Tibial nerve (tissue), 4 donors: ENCODE results near the gene KCNK4. TPM values are rescaled to one million over a fixed set of nuclear protein-coding genes. Genes with fewer than 3 reads are reported as not detected.

Experiments
- DNase-seq, 2 donors: peaks; one replicate each; pipeline ENCODE4 v3.0.0-alpha.2; 2019; ENCODE audit warnings: low spot score in 2 of 2
- H3K27ac ChIP-seq, 4 donors: fragments of 200-600 bp; sonication (generic) in 3 of 4; one replicate each; pipeline ENCODE4 v1.5.1; 2017 to 2019; ENCODE audit warnings: mild to moderate bottlenecking in 1 of 4
- H3K27me3 ChIP-seq, 2 donors: fragments of 200-600 bp; sonication (generic) in 1 of 2; one replicate each; pipeline versions ENCODE4 v1.5.1 to v1.6.0; 2017 to 2019
- H3K36me3 ChIP-seq, 3 donors: fragments of 200-600 bp; sonication (generic); one replicate each; pipeline ENCODE4 v1.5.1; 2018 to 2019
- H3K4me1 ChIP-seq, 4 donors: fragments of 200-600 bp; sonication (generic) in 3 of 4; one replicate each; pipeline ENCODE4 v1.5.1; 2017 to 2019
- H3K4me3 ChIP-seq, 4 donors: fragments of 200-600 bp; sonication (generic) in 3 of 4; one replicate each; pipeline ENCODE4 v1.5.1; 2017 to 2019; ENCODE audit warnings: mild to moderate bottlenecking in 1 of 4, moderate library complexity in 1 of 4
- H3K9me3 ChIP-seq, 4 donors: fragments of 200-600 bp; sonication (generic) in 3 of 4; one replicate each; pipeline ENCODE4 v1.5.1; 2017 to 2019
- CTCF ChIP-seq, 5 experiments: fragments of 200-600 bp in 3 of 5; fragments of 450-650 bp in 2 of 5; sonication (generic) in 3 of 5; IDR thresholded peaks; one replicate each; pipeline ENCODE4 v1.5.1; 2016 to 2019; ENCODE audit warnings: antibody characterized with exemption in 5 of 5, mild to moderate bottlenecking in 3 of 5, moderate library complexity in 2 of 5
- EP300 ChIP-seq, 2 donors: sonication (generic); formaldehyde crosslinking; IDR thresholded peaks; one replicate each; pipeline ENCODE4 v1.6.1; 2017; ENCODE audit warnings: antibody characterized with exemption in 2 of 2, mild to moderate bottlenecking in 1 of 2
- POLR2A ChIP-seq, 2 donors: fragments of 450-650 bp; IDR thresholded peaks; one replicate each; pipeline ENCODE4 v1.6.1; 2017; ENCODE audit warnings: antibody characterized with exemption in 2 of 2, mild to moderate bottlenecking in 2 of 2, moderate library complexity in 2 of 2
- WGBS, 2 donors: methylation state at CpG; one replicate each; pipeline ENCODE4 v1.1.5; 2018; 5-methylcytosine and 5-hydroxymethylcytosine counted together
- total RNA-seq, 4 donors: library from RNA; depleted of rRNA; stranded (reverse); fragments of >200 nt; gene quantifications; one replicate each; pipeline ENCODE4 v1.1.0, GENCODE V29; 2016

The KCNK4 gene
- total RNA-seq, 4 donors from 2014 or later: 1.2 TPM; not detected in 3

GRCh38 chr11:64253043-64253442 is 38.1 kb upstream of the KCNK4 start:
- Histone ChIP-seq H3K27me3 (no peaks in the 10 kb centered on the region), H3K27ac (peak overlapping the region in 2 of 4 donors; percentile 75 to 89), H3K9me3 (no peaks in the 10 kb centered on the region), H3K36me3 (peaks cover 0 to 37% (median 0%) of the 10 kb centered on the region in 3 donors), H3K4me3 (peak overlapping the region in 2 of 4 donors; percentile 61 to 96), H3K4me1 (peaks cover 0 to 55% (median 21%) of the 10 kb centered on the region in 4 donors)
- DNase-seq: no peak
- TF ChIP-seq POLR2A (IDR thresholded peaks at IDR 0.05): no peak
- no peak for TF ChIP-seq EP300 (IDR thresholded peaks at IDR 0.05)
- no peak for TF ChIP-seq CTCF (IDR thresholded peaks at IDR 0.05)
- 72 to 78% methylated on average over 6 to 8 of the region's 8 CpGs for WGBS, 2 donors

DNA sequence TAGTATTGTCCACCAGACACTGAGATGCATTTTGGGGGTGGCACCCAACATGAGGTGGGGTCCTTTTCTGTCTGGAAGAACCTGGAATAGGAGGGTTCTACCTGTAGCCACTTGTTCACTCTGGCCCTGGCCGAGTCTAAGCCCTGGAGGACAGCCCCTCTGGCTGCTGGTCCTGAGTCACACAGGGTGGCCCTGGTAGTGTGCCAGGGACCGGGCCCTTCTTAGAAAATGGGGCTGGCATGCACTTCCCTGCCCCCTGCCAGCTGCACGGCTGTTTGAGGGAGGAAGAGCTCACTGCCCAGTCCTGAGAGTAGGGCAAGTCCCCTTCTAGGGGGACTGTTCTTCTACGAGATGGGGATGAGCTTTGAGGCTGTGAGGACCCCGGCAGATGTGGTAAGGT is 37.6 kb upstream of the KCNK4 start:
- H3K27me3 ChIP-seq: no peaks in the 10 kb centered on the region
- no peak overlapping the region for H3K4me3 ChIP-seq
- H3K4me1 ChIP-seq: peaks cover 0 to 50% (median 21%) of the 10 kb centered on the region in 4 donors
- H3K27ac ChIP-seq: no peak overlapping the region
- H3K9me3 ChIP-seq: no peaks in the 10 kb centered on the region
- TF ChIP-seq POLR2A (IDR thresholded peaks at IDR 0.05): no peak
- TF ChIP-seq EP300 (IDR thresholded peaks at IDR 0.05): no peak
- no peak for TF ChIP-seq CTCF (IDR thresholded peaks at IDR 0.05)
- no peak for DNase-seq
- 32 to 43% methylated on average over 5 of the region's 5 CpGs for WGBS, 2 donors
- H3K36me3 ChIP-seq: peaks cover 0 to 41% (median 0%) of the 10 kb centered on the region in 3 donors

DNA sequence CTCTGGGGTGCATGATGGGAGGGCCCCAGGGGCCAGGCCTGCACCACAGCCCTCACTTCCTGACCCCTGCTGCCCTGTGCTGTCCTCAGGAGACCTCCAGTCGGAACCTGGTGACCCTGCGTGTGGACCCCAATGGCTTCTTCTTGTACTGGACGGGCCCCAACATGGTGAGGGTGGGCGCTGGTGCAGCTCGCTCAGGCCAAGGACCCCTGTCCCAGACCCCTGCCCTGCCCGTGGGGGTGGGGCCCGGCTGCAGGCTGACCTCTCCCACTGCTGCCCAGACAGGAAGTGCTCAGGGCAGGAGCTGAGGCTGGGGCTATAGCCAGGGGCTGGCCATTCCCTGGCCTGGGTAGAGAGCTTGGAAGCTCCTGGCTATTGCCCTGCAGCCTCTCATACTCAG is 36.8 kb upstream of the KCNK4 start:
- no peak overlapping the region for H3K27ac ChIP-seq
- H3K9me3 ChIP-seq: no peaks in the 10 kb centered on the region
- no peaks in the 10 kb centered on the region for H3K27me3 ChIP-seq
- peaks cover 0 to 50% (median 6%) of the 10 kb centered on the region in 3 donors for H3K36me3 ChIP-seq
- H3K4me1 ChIP-seq: peaks cover 0 to 42% (median 21%) of the 10 kb centered on the region in 4 donors
- DNase-seq: no peak
- TF ChIP-seq POLR2A (IDR thresholded peaks at IDR 0.05): no peak
- TF ChIP-seq EP300 (IDR thresholded peaks at IDR 0.05): no peak
- TF ChIP-seq CTCF (IDR thresholded peaks at IDR 0.05): no peak
- no peak overlapping the region for H3K4me3 ChIP-seq
- WGBS, 2 donors: 69 to 81% methylated on average over 4 to 7 of the region's 7 CpGs

DNA sequence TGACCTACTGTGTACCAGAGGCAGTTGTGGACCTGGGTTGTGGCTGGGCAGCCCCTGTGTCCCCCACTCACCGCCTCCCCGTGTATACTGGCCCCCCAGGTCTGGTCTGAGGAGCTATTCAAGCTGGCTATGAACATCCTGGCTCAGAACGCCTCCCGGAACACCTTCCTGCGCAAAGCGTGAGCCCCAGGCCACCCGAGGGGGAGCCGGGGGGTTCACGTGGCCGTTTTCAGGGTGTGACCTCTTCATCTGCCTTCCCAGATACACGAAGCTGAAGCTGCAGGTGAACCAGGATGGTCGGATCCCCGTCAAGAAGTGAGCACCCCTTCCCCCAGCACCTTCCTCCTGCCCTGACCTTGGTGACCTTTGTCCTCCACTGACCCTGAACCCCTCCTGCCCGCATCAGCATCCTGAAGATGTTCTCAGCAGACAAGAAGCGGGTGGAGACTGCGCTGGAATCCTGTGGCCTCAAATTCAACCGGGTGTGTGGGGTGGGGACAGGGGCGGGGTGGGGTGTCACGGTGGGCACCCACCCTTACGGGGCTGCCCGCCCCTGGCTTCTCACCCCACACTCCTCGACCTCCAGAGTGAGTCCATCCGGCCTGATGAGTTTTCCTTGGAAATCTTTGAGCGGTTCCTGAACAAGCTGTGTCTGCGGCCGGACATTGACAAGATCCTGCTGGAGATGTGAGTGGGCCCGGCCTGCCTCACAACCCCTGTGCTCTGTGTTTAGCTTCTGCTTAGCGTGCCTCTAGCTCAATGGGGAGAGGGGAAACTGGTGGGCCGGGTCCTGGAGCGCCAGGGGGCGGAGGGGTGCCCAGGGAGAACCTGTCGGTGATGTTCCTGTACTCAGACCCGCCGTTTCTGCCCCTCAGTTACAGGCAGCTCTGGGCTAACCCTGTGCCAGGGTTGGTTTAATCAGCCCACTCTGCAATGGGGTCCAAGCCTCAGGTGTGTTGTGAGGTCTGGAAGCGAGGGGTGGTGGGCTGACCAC is 35.7 kb upstream of the KCNK4 start:
- TF ChIP-seq CTCF (IDR thresholded peaks at IDR 0.05) (no peak), POLR2A (IDR thresholded peaks at IDR 0.05) (no peak), EP300 (IDR thresholded peaks at IDR 0.05) (no peak)
- H3K4me3 ChIP-seq: no peak overlapping the region
- H3K4me1 ChIP-seq: peaks cover 0 to 32% (median 20%) of the 10 kb centered on the region in 4 donors
- H3K9me3 ChIP-seq: no peaks in the 10 kb centered on the region
- H3K27me3 ChIP-seq: no peaks in the 10 kb centered on the region
- DNase-seq: no peak
- peaks cover 0 to 61% (median 6%) of the 10 kb centered on the region in 3 donors for H3K36me3 ChIP-seq
- no peak overlapping the region for H3K27ac ChIP-seq
- 84 to 91% methylated on average over 17 to 28 of the region's 35 CpGs for WGBS, 2 donors

GRCh38 chr11:64256300-64256699 is 34.8 kb upstream of the KCNK4 start:
- no peak for TF ChIP-seq EP300 (IDR thresholded peaks at IDR 0.05)
- TF ChIP-seq CTCF (IDR thresholded peaks at IDR 0.05): no peak
- TF ChIP-seq POLR2A (IDR thresholded peaks at IDR 0.05): no peak
- H3K4me1 ChIP-seq: peaks cover 0 to 25% (median 13%) of the 10 kb centered on the region in 4 donors
- H3K9me3 ChIP-seq: no peaks in the 10 kb centered on the region
- peaks cover 0 to 67% (median 6%) of the 10 kb centered on the region in 3 donors for H3K36me3 ChIP-seq
- WGBS, 2 donors: 75 to 93% methylated on average over 5 to 13 of the region's 15 CpGs
- no peaks in the 10 kb centered on the region for H3K27me3 ChIP-seq
- DNase-seq: no peak
- no peak overlapping the region for H3K4me3 ChIP-seq
- H3K27ac ChIP-seq: no peak overlapping the region
